ENCODE measurements around the gene LRRD1.
"Not testable (repeated sequence)": the region's sequence is repeated elsewhere in the genome, so short reads cannot be mapped to it uniquely, and the experiment has no call there.

LRRD1 gene

DNA sequence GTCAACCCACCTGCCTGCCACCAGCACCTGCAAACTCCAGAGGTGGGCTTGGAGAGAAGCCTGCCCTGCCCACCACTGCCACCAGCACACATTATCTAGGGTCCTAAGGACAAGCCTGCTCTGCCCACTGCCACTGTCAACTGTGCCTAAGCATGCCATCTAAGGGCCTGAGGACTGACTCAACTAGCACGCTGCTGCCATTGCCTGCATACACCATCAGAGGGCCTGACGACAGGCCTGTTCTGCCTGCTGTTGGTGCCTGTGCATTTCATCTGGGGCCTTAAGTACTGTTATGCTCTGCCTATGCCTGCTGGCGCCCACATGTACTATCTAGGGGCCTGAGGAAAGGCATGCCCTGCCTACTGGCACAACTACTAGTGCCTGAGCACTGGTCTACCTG, 27.0 kb upstream of the LRRD1 start:
- no peak for DNase-seq (ENCODE audit: low read depth)
- TF ChIP-seq, protein P1, sequence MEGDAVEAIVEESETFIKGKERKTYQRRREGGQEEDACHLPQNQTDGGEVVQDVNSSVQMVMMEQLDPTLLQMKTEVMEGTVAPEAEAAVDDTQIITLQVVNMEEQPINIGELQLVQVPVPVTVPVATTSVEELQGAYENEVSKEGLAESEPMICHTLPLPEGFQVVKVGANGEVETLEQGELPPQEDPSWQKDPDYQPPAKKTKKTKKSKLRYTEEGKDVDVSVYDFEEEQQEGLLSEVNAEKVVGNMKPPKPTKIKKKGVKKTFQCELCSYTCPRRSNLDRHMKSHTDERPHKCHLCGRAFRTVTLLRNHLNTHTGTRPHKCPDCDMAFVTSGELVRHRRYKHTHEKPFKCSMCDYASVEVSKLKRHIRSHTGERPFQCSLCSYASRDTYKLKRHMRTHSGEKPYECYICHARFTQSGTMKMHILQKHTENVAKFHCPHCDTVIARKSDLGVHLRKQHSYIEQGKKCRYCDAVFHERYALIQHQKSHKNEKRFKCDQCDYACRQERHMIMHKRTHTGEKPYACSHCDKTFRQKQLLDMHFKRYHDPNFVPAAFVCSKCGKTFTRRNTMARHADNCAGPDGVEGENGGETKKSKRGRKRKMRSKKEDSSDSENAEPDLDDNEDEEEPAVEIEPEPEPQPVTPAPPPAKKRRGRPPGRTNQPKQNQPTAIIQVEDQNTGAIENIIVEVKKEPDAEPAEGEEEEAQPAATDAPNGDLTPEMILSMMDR (conservative IDR thresholded peaks at IDR 0.05; ENCODE audit: control insufficient read depth, insufficient read depth, low read depth, low read length), result no peak
- H3K4me3 ChIP-seq (ENCODE audit: control insufficient read depth, low read depth, low read length), result no peak overlapping the region

DNA sequence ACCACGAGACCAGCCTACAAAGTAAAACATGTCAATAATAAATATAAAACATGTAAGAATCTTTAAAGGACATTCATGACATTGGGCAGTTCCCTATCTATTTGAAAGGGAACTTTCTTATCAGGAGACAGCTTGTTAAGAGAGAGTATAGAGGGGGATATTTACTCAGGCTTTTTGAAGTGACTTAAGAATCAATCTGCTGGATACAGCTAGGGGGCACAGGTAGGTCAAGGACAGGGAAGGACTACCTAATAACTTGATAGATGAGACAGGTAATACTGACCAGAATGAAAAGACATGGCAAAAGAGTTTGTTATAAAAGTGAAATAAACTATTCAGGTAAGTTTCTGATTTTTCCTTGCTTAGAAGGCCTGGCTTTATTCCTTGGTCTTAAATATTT, 21.8 kb upstream of the LRRD1 start:
- DNase-seq (ENCODE audit: low read depth), result no peak
- no peak overlapping the region for H3K4me3 ChIP-seq (ENCODE audit: control insufficient read depth, low read depth, low read length)
- TF ChIP-seq, protein P1 (conservative IDR thresholded peaks at IDR 0.05; ENCODE audit: control insufficient read depth, insufficient read depth, low read depth, low read length), result no peak

- DNase-seq (ENCODE audit: low read depth), result no peak
- TF ChIP-seq, protein P1 (conservative IDR thresholded peaks at IDR 0.05; ENCODE audit: control insufficient read depth, insufficient read depth, low read depth, low read length), result no peak
- H3K4me3 ChIP-seq (ENCODE audit: control insufficient read depth, low read depth, low read length), result no peak overlapping the region
These were observed 13.4 kb upstream of the LRRD1 start for GRCh38 chr7:92192326-92192725.

- DNase-seq (ENCODE audit: low read depth); H3K4me3 ChIP-seq (ENCODE audit: control insufficient read depth, low read depth, low read length): not testable (repeated sequence)
These were observed 10.3 kb upstream of the LRRD1 start for GRCh38 chr7:92189246-92189645.

GRCh38 chr7:92184294-92184693, 5.4 kb upstream of the LRRD1 start:
- H3K4me3 ChIP-seq (ENCODE audit: control insufficient read depth, low read depth, low read length); DNase-seq (ENCODE audit: low read depth): not testable (repeated sequence)

- H3K4me3 ChIP-seq (ENCODE audit: control insufficient read depth, low read depth, low read length), result no peak overlapping the region
- TF ChIP-seq, protein P1 (conservative IDR thresholded peaks at IDR 0.05; ENCODE audit: control insufficient read depth, insufficient read depth, low read depth, low read length), result no peak
- peak; percentile 42 for DNase-seq (ENCODE audit: low read depth)
These were observed 1.6 kb downstream of the LRRD1 start for GRCh38 chr7:92177362-92177761.

DNA sequence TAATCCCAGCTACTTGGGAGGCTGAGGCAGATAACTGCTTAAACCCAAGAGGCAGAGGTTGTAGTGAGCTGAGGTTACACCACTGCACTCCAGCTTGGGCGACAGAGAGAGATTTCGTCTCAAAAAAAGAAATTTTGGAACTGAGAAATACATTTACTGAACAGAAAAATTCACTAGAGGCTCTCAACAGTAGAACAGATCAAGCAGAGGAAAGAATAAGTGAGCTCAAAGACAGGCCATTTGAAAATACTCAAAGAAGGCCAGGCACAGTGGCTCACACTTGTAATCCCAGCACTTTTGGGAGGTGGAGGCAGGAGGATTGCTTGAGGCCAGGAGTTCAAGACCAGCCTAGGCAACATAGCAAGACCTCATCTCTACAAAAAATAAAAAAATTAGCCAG, 9.4 kb downstream of the LRRD1 start:
- not testable (repeated sequence) for DNase-seq (ENCODE audit: low read depth); H3K4me3 ChIP-seq (ENCODE audit: control insufficient read depth, low read depth, low read length)

- DNase-seq (ENCODE audit: low read depth), result no peak
- TF ChIP-seq, protein P1 (conservative IDR thresholded peaks at IDR 0.05; ENCODE audit: control insufficient read depth, insufficient read depth, low read depth, low read length), result no peak
- no peak overlapping the region for H3K4me3 ChIP-seq (ENCODE audit: control insufficient read depth, low read depth, low read length)
These were observed 17.7 kb downstream of the LRRD1 start for GRCh38 chr7:92161271-92161670.

Data from fibroblast of mammary gland (primary cell).